Measurements from ENCODE around the gene LSG1.

LSG1 gene

GRCh38 chr3:194686816-194687637 is 15.0 kb upstream of the LSG1 start:
- peak; percentile 74 for DNase-seq

GRCh38 chr3:194686414-194686815 is 14.4 kb upstream of the LSG1 start:
- no peak for DNase-seq

DNA sequence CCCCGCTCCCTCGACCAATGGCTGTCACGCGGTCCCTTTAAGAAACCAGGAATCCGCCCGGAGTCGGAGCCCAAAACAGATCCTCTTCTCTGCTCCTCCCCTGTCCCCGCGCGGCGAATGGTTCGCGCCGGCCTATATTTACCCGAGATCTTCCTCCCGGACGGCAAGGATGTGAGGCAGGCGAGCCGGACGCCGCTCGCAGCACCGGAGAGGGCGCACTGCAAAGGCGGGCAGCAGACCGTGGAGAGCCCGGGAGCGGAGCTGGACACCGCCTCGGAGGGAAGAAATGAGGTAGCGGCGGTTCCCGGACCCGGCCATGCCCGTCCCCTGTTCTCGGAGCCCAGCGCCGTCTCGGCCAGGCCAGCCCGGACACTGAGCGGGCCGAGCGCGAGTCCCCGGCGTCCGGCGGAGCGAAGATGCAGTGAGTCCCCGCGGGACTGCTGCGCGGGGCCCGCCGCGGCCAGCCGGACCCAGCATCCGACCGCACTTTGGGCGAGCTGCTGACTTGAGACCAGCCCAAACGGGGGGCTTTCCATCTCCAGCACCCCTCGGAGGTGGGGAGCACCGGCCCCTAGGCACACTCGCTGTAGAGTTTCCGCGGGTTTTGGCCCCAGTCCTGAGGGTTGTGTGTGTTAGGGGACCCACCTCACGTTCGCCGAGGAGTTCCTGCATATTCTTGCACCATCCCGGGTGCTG is 13.9 kb upstream of the LSG1 start, which contains the start of gene FAM43A:
FAM43A (plus strand) TSS at position 166 of the 696 bp plus-strand sequence. CDS start 944 bp downstream, outside the sequence.
- DNase-seq: peak; percentile 97

GRCh38 chr3:194685065-194685717 is 13.2 kb upstream of the LSG1 start:
- no peak for DNase-seq

DNA sequence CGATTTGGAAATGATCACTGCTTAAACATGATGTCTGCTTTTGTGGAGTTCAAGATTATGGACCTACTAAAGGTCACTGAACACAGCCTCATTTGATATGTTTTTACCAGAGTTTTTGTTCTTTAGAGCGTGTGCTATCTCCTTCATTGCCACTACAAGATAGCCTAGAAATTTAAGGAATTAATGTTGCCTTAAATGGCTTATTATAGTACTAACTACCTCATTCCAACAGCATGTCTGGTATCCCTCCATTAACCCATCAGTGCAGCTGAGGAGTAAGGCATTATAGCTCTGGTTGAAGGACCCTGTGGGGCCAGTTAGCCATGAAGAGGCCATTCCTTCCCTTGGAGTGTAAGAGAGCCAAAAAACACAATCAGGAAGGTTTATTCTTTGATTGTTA is 11.4 kb upstream of the LSG1 start:
- no peak for DNase-seq

DNA sequence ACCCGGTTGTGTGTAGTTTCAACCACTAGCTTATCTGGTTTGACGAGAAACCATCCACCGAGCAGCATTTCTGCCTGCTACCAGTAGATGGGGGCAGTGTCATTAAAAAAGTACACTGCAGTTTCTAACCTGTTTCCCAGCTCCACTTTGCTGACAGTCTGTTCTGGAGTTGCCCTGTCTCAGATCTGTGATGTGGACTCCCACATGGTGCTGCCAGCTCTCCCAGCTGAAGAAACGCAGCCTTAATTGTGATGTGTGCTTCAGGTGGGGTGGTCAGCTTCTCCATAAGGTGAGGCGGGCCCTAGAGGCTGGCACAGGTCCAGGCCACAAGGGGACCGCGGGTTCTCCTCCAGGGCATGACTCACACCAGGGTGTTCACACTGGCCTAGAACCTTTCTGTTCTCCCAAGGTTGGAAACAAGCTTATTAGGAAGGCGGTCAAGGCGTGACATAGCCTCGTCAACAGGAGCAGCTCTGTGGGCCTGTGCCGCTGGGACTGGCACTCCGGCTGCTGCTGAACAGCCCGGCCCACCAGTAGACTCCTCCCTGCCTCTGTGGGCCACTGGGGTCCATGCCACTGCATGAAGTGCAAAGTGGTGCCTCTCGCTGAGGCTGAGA is 10.8 kb upstream of the LSG1 start:
- DNase-seq: peak; percentile 74

DNA sequence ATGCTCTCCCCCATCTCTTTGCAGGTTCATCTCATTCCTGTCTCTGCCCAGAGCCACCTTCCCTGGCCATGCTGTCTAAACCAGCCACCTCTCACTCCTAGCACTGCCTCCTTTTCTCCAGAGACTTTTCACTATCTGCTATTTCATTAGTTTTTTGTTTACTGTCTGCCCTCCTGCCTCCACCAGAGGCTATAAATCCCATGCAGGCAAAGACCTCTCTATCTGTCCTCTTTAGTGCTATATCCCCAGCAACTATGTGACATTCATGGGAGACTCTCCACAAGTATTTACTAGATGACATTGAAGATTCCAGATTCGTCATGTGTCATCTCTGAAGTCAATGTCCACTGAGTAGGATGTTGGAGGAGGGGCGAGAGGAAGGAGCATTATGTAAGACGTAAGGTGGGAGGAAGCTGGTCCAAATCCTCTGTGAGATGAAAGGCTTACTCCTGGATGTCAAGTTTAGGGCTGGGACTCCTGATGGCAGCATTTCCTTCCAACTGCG is 10.2 kb upstream of the LSG1 start:
- no peak for DNase-seq

DNA sequence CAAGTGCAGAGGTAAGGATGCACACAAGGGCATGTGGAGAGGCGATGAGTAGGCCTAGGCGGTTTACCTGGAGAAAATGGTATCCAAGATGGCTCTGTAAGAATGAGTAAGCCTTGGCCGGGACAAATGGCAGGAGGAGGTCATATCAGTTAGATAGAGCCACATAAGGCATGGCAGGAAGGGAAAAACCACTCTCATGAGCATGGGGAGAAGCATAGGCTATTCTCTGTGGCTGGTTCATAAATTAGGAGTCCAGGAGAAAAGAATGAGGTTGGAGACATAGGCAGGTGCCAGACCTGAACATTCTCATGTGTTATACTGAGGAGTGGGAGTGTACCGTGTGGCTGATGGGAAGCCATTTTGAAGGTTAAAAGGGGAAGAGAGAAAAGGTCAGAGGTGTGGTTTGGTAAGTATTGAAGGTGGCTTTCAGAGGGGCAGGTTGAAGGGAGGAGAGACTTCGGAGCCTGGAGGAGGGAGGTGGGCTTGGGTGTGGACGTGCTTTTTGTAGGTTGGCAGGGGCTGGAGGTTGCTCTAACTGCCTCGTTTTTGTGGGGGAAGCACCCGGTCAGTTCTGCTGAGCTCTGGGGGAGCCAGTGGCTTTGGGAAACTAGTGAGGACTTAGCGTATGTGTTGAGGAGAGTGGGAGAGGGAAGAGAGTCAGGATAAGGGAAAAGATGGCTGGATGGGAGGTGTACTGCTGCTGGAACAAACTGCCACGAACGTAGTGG is 9.1 kb upstream of the LSG1 start:
- DNase-seq: no peak

DNA sequence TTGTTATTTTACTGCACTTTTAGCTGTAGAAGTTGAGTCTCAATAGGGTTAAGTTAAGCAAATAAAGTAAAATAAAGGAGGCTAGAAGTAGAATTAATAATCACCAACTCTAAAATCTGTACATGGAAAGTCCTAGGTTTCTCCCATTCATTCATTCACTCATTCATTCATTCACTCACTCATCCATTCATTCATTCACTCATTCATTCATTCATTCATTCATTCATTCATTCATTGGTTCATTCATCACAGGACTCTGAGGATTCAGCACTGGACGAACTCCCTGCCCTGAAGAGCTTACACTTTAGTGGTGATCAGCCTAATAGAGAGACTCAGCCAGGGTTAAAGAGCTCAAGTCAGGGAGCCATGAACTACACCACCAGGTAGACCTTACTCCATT is 4.5 kb upstream of the LSG1 start:
- DNase-seq: no peak

DNA sequence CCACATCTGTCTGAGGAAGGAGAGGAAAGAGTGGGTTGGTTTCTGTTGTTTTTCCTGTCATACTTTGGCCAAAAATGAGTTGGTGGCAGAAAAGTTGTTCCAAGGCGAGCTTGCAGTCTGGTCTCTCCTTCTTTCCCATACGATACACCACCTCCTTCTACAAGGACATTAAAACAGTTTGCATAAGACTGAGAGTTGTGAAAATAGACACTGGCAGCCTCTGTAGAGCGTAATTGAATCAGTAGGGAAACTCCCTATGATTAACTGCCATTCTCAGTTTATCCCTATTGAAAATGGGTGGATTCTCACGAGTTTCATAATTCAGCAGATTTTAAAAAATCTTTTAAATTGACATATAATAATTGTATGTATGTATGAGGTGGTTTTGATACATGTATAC is 3.7 kb upstream of the LSG1 start:
- DNase-seq: no peak

DNA sequence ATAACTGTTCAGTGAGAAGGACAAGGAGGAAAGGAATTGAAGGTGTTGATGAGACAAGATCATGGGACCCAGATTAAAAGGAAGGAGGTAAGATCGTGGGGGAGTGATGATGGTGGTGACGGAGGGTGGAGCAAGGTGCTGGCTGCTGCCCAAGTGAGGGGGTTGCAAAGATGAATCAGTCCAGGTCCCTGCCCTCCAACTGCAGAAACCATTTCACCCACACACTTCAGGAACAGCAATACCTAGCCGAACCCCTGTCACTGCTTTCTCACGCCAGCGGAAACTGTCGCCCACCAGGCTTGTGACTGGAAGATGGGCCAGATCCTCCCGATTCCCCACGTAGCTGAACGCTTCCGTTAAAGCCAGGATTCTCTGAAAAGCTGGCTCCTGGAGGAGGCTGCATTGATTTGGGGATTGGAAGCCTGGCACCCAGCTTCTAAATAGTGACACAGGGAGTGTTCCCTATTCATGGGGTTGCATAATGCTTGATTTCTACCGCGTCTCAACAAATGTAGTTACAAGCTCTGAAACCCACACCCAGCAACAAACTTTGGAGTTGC is 3.2 kb upstream of the LSG1 start:
- no peak for DNase-seq

DNA sequence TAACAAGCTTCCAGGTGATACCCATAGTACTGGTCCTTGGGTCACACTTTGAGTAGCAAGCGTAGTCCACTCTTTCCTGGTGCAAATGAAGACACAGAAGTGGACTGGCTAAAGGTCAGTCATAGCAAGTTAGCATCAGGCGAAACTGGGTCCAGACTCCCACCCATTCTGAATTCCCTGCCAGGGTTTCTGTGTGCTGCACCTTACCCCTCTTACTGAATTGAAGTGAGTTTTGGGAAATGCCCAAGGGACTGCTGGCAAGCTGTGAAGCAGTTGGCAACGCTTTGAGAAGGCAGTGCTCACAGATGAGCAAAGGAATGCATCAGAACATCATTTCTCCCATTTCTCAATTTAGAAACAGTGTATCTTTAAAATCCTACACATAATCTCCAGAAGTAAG is 1.8 kb upstream of the LSG1 start:
- DNase-seq: no peak

DNA sequence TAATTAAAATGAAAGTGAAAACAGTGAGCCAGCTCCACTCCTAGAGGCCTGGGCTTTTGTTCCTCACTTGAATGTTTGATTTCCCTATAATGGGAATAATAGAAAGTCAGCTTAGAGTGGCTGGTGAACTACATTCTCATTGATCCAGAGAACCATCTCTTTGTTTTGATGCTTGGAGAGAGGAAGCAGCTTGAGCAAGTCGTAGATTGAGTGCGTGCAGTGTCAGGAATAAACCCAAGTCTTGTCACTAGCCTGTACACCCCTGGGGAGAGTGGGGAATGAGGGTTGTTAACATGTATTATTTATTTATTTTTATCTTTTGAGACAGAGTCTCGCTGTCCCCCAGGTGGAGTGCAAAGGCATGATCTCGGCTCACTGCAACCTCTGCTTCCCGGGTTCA is 885 bp upstream of the LSG1 start:
- no peak for DNase-seq

GRCh38 chr3:194671511-194671899 is 486 bp downstream of the LSG1 start:
- DNase-seq: no peak

GRCh38 chr3:194667363-194667762 is 4.6 kb downstream of the LSG1 start:
- no peak for DNase-seq

DNA sequence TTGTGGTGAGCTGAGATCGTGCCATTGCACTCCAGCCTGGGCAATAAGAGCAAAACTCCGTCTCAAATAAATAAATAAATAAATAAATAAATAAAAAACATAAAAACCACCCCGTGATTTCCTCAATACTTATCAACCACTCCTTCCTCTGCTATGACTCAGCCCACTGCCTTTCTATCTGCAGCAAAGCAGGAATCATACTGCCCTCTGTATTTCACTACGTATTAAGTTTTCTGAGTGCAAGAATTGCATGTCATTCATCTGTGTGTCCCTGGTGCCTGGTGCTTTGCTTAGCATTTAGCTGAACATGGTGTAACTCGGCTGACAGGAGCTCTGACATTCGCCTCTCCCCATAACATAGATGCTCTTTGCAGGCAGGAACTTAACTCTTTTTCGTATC is 7.1 kb downstream of the LSG1 start:
- no peak for DNase-seq

DNA sequence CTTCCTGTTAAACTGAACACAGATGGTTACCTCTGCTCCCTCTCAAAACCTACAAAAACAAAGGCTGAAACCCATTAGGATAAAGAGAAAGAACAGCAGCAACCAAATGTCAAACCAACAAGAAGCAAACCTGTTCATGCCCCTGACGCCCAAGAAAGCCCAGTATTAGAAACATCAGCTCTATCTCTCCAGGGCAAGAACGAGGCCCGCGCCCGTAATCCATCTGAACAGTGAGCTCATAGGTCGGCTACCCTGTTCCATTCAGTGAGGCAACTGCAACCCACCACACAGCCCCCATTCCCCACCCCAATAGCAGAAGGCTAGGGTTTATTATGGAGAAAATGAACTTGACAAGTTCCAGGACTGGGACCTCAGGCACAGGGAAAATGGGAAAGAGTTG is 10.0 kb downstream of the LSG1 start:
- DNase-seq: no peak

DNA sequence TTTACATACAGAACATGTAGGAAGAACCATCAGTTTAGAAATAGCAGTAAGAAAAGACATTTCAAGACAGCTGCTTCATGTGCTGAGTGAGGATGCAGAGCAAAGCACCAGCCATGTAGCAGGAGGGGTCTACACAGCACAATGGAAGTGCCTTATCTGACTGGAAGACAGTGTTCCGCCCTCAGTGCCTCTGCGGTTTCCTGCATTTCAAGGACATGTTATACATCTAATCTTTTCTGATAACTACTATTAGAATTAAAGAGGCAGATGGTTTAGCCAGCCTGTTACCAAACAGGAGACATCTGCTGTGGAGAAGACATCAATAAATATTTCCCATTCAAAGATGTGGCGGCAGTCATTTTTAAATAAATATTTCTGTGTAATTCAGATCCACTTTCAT is 10.6 kb downstream of the LSG1 start:
- DNase-seq: no peak

DNA sequence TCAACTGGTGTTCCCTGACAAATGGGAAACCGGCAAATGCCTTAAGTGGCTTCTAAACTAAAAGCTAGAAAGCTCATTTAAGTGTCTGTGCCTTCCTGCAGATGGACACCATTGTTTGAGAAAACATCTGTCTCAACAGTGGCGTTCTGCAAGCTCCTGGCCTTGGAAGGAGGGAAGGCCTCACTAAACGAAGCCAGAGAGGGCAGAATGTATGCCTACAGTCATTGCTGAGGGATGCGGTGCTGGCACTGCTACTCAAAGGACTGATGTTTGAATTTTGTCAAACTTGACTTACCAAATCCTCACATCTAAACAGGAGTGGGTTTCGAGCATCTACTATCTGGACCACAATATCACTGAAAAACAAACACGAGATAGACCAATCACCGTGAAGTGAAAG is 12.2 kb downstream of the LSG1 start:
- DNase-seq: no peak

DNA sequence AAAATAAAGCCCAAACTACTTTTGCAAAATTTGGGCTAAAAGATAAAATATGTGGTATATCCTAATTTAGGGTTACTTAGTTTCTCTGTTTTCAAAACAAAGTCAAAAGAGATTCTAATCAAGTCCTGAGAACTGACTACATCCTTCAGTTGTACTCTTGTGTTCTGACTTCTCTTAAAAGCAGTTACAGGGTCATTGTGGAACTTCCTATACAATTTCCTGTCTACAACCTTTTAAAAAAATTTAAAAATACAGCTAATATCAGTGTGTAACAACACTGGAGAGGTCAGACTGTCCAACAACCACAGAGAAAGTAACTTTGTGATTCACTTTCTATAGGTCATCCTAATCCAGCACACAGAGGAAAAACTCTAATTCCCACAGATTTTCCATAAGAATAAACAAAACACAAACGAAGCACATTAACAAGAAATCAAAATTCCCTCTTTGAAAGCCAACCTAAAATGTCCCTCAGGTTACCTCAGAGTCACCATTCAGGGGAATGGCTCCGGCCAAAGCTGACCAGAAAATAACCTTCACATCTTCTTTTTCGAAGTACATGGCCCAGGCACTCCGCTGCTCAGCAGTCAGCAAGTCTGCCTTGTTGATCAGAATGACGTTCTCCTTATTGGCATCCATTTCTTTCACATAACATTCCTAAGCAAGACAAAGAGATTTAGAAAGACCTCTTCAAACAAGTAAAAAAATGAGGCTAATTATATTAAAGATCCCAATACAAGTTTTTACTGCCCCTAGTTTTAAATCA is 13.3 kb downstream of the LSG1 start:
- no peak for DNase-seq

- DNase-seq: no peak
Observed at GRCh38 chr3:194657439-194657838, 14.6 kb downstream of the LSG1 start.

Measured in right forelimb (tissue), 1 donor.